SK-N-MC (cell line): Measurements from ENCODE around the gene CEP164.

Source experiments
- EZH2 ChIP-seq: fragments of 200-600 bp; sonication (generic); IDR thresholded peaks from one replicate; pipeline ENCODE4 v1.6.1; 2017; ENCODE audit warnings: antibody characterized with exemption
- FOXP2 ChIP-seq: optimal IDR thresholded peaks from 2 replicates; pipeline ENCODE3; 2011; ENCODE audit warnings: mild to moderate bottlenecking, moderate library complexity; ENCODE audit not compliant: insufficient read depth; ENCODE audit errors: extremely low read length, control extremely low read depth
- POLR2AphosphoS5 ChIP-seq: IDR thresholded peaks from 2 replicates; pipeline ENCODE4 v1.6.1; 2012; ENCODE audit warnings: mild to moderate bottlenecking, low read depth, low read length, borderline replicate concordance

DNA sequence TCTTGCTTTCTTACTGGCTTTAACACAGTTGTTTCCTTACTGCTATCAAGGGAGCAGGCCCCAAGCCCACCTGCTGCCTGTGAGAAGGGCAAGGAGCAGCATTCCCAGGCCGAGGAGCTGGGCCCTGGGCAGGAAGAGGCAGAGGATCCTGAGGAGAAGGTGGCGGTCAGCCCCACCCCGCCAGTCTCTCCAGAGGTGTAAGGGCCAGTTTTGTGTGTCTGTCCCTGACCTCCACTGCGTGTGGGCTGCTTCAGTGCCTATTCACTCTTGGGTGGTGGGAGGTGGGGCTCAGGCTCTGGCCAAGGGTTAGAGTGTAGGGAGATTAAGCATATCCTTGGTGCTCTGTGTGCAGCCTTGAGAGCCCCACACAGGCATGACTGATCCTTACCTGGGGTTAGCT lies 55.1 kb downstream of the CEP164 start:
- no peak for TF ChIP-seq EZH2
- TF ChIP-seq POLR2AphosphoS5, result no peak
- no peak for TF ChIP-seq FOXP2
